Stimulated activated CD8-positive, alpha-beta memory T cell treated with anti-CD3 and anti-CD28 coated beads, Interleukin-2, amount 100 ng/mL, for 1 hour (primary cell): ENCODE results near the gene NKX2-3.

ENCODE experiments used
- DNase-seq, 2 donors: peaks; one replicate each; pipeline ENCODE4 v3.0.0-alpha.2; 2020; ENCODE audit warnings: low read depth in 2 of 2

Gene NKX2-3

DNA sequence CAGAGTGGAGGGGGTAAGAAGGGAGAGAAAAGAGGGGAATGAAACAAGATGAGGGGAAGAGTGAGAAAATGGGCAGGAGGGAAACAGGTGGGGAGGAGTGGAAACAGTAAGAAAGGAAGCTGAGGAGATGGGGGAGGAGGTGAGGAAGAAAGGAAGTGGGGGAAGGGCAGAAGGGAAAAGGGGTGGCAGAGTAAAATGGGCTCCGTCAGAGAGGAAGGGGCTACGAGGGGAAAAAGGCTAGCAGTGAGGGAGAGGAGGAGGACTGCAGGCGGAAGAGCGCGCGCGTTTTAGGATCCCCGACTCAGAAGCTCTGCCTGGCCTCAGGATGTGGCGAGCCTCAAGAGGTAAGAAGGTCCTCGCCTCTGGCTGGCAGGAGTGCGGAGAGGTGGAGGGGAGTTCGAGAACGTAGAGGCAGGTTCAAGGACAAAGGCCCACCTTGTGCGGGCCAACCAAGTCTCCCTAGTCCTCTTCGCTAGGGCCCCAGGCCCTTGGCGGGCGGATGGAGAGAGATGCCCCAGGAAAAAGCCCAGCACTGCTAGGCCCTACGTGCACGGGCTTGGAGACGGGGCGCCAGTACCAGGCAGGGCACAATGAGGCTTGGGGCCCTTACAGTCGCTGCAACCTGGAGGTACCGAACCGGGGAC is 5.8 kb upstream of the NKX2-3 start:
- DNase-seq: no peak

DNA sequence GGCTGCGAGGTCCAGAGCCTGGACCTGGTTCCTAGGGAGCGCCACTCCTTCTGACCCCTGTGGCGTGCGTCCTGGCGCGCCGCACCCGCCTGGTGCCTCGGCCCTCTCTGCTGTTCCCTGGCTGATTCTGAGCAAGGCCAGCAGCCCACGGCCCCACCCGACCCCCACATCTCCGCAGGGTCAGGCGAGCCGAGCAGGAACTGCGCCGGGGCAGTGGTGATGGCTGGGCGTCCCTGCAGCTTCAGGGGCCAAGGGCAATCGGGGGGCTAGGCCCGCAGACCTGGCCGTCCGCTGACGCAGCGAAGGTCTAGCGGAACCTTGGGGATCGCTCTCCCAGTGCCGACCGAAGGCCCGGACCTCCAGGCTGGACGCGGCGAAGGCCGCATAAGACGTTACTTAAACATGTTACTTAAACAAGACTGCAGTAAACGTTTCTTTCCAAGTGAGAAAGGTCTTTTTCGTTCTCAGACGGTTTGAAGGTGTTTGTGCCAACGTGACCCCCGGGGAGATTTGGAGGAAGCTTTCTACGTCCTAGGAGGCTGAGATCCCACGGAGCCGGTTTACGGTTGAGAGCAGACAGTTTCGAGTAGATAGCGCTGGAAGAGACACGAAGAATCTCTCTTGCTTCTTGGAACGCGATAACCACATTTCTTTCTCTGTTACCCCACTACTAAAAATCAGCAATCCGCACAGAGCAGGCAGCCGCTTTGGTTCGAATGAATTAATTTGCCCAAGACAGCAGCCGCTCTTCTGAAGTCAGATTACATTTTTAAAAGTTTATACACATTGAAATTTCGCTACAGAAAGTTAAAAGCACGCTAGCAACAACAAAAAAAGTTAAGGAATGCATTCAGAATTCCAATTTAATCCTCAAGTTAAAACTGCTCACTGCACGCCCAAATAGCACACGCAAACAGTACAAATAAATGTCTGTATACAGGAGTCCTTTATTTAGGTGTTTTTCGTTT is 4.9 kb upstream of the NKX2-3 start:
- no peak for DNase-seq

DNA sequence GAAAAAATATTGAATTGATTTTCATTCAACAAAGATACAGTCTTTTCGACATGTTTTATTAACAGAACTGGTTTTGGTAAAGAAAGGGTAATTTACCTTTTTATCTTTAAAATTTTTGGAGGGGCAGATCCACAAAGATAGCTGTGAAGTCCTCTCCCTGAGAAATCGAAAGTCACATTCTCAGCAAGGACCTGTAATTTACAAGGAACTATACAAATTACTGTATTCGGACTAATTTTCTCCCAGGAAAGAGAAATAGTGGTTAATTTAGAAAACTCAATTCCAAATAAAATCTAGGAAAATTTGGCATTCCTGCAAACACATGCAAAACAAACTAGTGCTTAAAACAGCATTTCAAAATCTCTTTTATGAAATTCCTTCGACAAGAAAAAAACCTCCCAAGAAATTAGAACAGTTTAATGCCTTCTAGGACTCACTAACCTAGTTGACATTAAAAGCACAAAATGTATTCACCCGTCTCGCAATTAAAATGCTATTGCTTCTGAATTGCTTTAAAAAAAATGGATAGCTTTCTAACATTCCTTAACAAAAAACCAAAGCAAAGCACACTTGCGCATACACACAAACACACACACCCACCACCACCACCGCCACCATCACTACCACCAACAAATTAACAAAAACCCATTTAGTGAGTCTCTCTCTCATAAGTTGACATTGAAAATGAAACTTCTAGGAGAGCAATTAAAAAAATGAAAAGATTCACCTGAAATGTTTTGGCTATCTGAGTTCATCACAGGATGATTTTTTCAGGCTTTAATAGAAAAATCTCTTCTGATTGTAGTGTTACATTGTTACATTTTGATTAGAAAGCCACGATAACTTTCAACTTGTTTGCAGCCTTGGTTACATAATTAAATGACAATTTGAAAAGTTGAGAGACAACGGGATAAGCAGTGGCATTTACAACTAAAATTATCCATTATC is 4.0 kb upstream of the NKX2-3 start:
- DNase-seq: no peak

GRCh38 chr10:99529591-99530107 is 3.1 kb upstream of the NKX2-3 start:
- no peak for DNase-seq

GRCh38 chr10:99530108-99531025 is 2.4 kb upstream of the NKX2-3 start:
- DNase-seq: no peak

DNA sequence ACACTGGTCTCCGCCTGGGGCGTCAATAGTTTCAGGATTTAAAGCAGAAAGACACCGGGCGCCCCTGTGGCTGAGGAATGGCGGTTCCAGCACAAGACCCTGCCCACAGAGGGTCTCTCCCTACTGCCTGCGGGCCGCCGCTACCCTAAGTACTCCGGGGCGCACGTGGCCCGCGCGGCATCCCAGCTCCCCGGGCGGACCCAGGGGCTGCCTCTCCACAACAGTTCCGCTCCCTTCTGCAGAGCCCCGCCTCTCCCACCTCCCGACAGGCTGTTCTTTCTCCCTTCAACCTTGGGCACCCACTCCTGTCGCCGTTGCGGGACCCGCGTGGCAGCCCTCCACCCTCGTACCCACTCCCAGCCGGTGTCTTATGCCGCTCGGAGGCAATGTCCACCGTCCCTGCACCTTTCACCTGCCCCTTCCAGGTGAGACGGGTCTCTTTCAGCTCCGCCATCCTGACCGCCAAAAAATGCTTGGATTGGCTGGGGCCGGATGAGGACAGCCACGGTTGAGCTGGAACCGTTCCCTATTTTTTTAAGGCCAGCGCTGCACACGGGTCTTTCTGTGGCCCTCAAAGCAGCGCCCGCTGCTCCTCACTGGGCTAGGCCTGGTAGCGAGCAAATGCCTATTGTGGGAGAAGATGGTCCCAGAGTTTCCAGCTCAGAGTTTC is 1.6 kb upstream of the NKX2-3 start:
- no peak for DNase-seq

GRCh38 chr10:99531696-99532593 is 797 bp upstream of the NKX2-3 start:
- no peak for DNase-seq

GRCh38 chr10:99533496-99534449 is 1.0 kb downstream of the NKX2-3 start:
- DNase-seq: no peak

- no peak for DNase-seq
Observed at GRCh38 chr10:99534450-99534938, 1.8 kb downstream of the NKX2-3 start.

GRCh38 chr10:99534939-99535763 is 2.4 kb downstream of the NKX2-3 start:
- no peak for DNase-seq

GRCh38 chr10:99535764-99536337 is 3.1 kb downstream of the NKX2-3 start:
- DNase-seq: no peak

GRCh38 chr10:99536338-99537085 is 3.8 kb downstream of the NKX2-3 start:
- no peak for DNase-seq

DNA sequence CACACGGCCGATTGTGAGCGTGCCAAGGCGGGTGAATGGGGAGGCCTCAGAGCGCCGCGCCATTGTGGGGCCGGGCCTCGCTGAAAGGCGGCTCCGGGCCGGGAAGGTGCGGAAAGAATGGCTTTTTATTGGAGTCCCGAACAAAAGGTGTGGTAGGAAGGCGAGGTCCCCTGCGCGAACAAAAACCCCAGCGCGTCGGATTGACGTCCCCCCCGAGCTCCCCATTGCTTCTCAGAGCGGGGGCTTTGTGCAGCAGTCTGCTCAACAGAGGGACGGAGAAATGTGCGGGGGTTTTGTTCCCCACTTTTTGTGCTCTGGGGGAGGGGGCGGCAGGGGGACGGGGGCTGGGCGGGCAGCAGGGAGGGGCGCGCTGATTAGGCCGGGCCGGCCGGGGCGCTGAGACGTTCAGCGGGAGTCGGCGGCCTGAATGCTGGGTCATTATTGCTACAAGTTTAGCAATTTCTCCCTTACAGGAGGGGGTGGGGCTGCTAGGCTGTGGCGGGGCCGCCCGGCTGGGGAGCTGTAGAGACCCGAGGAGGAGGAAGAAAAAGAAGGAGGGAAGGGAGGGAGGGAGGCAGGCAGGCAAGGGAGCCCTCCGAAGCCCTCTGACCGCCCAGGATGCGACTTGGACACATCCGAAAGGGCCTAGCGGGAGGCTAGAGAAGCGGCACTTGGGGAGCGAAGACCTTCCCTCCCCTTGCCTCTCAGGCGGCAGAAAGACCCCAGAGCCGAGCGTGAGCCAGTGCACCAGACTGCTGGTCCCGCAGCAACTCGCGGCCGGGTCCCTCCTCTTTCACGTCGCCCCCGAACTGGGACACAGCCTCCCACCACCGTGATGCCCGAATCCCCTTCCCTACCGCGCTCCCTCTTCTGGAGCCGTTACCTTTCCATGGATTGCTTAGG is 4.6 kb downstream of the NKX2-3 start:
- no peak for DNase-seq
